Sigmoid colon (tissue), 7 donors: ENCODE data around the gene SMCO3. TPM values are rescaled to one million over a fixed set of nuclear protein-coding genes. Genes with fewer than 3 reads are reported as not detected.
A peak's percentile ranks its signal among the peaks of the same experiment; 100 is the strongest.

ENCODE experiments used
- DNase-seq: peaks from one replicate; pipeline ENCODE4 v3.0.0-alpha.2; 2019
- H3K27ac ChIP-seq, 4 donors: fragments of 200-600 bp; sonication (generic); one replicate each; pipeline ENCODE4 v1.5.1; 2016 to 2019; ENCODE audit warnings: mild to moderate bottlenecking in 1 of 4
- H3K27me3 ChIP-seq, 3 donors: fragments of 200-600 bp; sonication (generic); one replicate each; pipeline ENCODE4 v1.5.1; 2019; ENCODE audit warnings: mild to moderate bottlenecking in 1 of 3
- H3K36me3 ChIP-seq, 4 donors: fragments of 200-600 bp; sonication (generic); one replicate each; pipeline ENCODE4 v1.5.1; 2016 to 2019
- H3K4me1 ChIP-seq, 4 donors: fragments of 200-600 bp; sonication (generic); one replicate each; pipeline ENCODE4 v1.5.1; 2017 to 2019
- H3K4me3 ChIP-seq, 4 donors: fragments of 200-600 bp; sonication (generic); one replicate each; pipeline ENCODE4 v1.5.1; 2017 to 2019; ENCODE audit warnings: mild to moderate bottlenecking in 2 of 4, moderate library complexity in 1 of 4
- H3K9me3 ChIP-seq, 4 donors: fragments of 200-600 bp in 3 of 4; sonication (generic) in 3 of 4; one replicate each; pipeline versions ENCODE4 v1.5.1 to v1.6.1; 2013 to 2019
- EP300 ChIP-seq, 4 donors: sonication (generic); formaldehyde crosslinking; IDR thresholded peaks; one replicate each; pipeline ENCODE4 v1.6.1; 2017; ENCODE audit warnings: antibody characterized with exemption in 4 of 4
- POLR2A ChIP-seq, 2 donors: fragments of 450-650 bp; IDR thresholded peaks; one replicate each; pipeline ENCODE4 v1.6.1; 2016; ENCODE audit warnings: antibody characterized with exemption in 2 of 2, mild to moderate bottlenecking in 2 of 2, moderate library complexity in 2 of 2
- POLR2AphosphoS5 ChIP-seq, 4 donors: sonication (generic); formaldehyde crosslinking; IDR thresholded peaks; one replicate each; pipeline ENCODE4 v1.6.1; 2017; ENCODE audit warnings: antibody characterized with exemption in 4 of 4
- WGBS, 2 donors: extraction: QIAGEN DNeasy Blood & Tissue Kit; methylation state at CpG; one replicate each; pipeline ENCODE4 v1.1.7; 2013; 5-methylcytosine and 5-hydroxymethylcytosine counted together
- intact Hi-C: fragments of 100-400 bp; cut with DNase I; formaldehyde crosslinking; loops from one replicate; pipeline ENCODE4 v1.15.1; 2023
- polyA plus RNA-seq, 3 donors: library from polyadenylated mRNA; stranded (reverse); fragments of 200-250 nt; gene quantifications; one replicate each; pipeline ENCODE4 v1.2.3, GENCODE V29; 2013
- total RNA-seq, 4 donors: library from RNA; depleted of rRNA; stranded (reverse); fragments of >200 nt; gene quantifications; one replicate each; pipeline ENCODE4 v1.1.0, GENCODE V29; 2016
- TF ChIP-seq, protein P1 (sequence below), 4 experiments: fragments of 450-650 bp in 3 of 4; fragments of 200-600 bp in 1 of 4; IDR thresholded peaks; one replicate each; pipeline ENCODE4 v1.5.1; 2016 to 2019; ENCODE audit warnings: antibody characterized with exemption in 4 of 4, mild to moderate bottlenecking in 3 of 4, moderate library complexity in 2 of 4
- donor health status: healthy with polysubstance abuse.
- donor health status: Bipolar disorder and iron deficiency.
- donor health status: healthy.

The SMCO3 gene
- total RNA-seq, result 1 to 10 TPM in 1 of 4 donors, under 1 TPM in 2, not detected in 1; 0.16 to 1.1 (median 0.55) TPM
- polyA plus RNA-seq, result under 1 TPM in 1 of 3 donors, not detected in 2; 0.09 TPM

DNA sequence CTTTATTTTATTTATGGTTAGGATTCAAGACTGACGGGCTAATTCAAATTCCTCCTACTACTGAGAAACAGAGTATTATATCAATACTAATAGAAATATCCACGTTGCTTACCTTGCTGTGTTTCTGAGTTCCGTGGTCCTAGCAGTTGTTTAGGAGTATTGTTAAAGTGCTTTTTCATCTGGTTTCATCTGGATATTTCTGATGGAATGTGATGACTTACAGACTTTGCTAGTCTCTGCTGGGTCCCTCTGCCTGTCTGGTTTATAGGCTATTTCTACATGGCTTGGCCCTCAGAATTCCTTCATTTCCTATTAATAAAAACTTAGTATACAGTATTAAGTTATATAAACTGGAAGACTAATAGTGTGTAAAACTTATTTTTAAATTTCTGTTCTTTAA is at the start of gene SMCO3:
TSS of gene SMCO3 (minus strand) at position 169 of the 400 bp plus-strand sequence. CDS start 7,502 bp downstream, outside the sequence.
- peak within 1 kb of the TSS in 1 of 4 donors; percentile 8 for H3K4me3 ChIP-seq
- WGBS, 2 donors, result 79 to 85% methylated on average over 3 of the region's 3 CpGs
- no peaks in the 10 kb centered on the region for H3K4me1 ChIP-seq
- no peaks in the 10 kb centered on the region for H3K27me3 ChIP-seq
- DNase-seq, result no peak
- H3K36me3 ChIP-seq, result no peaks in the 10 kb centered on the region
- no peak within 1 kb of the TSS for H3K27ac ChIP-seq
- no peaks in the 10 kb centered on the region for H3K9me3 ChIP-seq
- intact Hi-C loops, result no loop called here
- TF ChIP-seq POLR2AphosphoS5 (IDR thresholded peaks at IDR 0.05), result no peak
- TF ChIP-seq POLR2A (IDR thresholded peaks at IDR 0.05), result no peak
- TF ChIP-seq, protein P1, sequence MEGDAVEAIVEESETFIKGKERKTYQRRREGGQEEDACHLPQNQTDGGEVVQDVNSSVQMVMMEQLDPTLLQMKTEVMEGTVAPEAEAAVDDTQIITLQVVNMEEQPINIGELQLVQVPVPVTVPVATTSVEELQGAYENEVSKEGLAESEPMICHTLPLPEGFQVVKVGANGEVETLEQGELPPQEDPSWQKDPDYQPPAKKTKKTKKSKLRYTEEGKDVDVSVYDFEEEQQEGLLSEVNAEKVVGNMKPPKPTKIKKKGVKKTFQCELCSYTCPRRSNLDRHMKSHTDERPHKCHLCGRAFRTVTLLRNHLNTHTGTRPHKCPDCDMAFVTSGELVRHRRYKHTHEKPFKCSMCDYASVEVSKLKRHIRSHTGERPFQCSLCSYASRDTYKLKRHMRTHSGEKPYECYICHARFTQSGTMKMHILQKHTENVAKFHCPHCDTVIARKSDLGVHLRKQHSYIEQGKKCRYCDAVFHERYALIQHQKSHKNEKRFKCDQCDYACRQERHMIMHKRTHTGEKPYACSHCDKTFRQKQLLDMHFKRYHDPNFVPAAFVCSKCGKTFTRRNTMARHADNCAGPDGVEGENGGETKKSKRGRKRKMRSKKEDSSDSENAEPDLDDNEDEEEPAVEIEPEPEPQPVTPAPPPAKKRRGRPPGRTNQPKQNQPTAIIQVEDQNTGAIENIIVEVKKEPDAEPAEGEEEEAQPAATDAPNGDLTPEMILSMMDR (IDR thresholded peaks at IDR 0.05), result no peak
- TF ChIP-seq EP300 (IDR thresholded peaks at IDR 0.05), result no peak

DNA sequence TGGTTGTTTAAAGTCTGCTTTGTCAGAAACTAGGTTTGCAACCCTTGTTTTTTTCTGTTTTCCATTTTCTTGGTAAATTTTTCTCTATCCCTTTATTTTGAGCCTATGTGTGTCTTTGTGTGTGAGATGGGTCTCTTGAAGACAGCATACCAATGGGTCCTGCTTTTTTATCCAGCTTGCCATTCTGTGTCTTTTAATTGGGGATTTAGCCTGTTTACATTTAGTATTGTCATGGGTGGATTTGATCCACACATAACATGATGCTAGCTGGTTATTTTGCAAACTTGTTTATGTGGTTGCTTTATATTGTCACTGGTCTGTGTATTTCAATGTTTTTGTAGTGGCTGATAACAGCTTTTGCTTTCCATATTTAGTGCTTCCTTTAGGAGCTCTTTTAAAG is 46.5 kb upstream of the SMCO3 start:
- TF ChIP-seq EP300 (IDR thresholded peaks at IDR 0.05), result no peak
- TF ChIP-seq POLR2AphosphoS5 (IDR thresholded peaks at IDR 0.05), result no peak
- TF ChIP-seq POLR2A (IDR thresholded peaks at IDR 0.05), result no peak
- TF ChIP-seq, protein P1 (IDR thresholded peaks at IDR 0.05), result no peak
- Histone ChIP-seq H3K4me1 (no peaks in the 10 kb centered on the region), H3K36me3 (no peaks in the 10 kb centered on the region), H3K4me3 (no peak overlapping the region), H3K27me3 (no peaks in the 10 kb centered on the region), H3K9me3 (peaks cover 0 to 6% (median 4%) of the 10 kb centered on the region in 4 donors), H3K27ac (no peak overlapping the region)
- no peak for DNase-seq
- intact Hi-C loops, result no loop called here

DNA sequence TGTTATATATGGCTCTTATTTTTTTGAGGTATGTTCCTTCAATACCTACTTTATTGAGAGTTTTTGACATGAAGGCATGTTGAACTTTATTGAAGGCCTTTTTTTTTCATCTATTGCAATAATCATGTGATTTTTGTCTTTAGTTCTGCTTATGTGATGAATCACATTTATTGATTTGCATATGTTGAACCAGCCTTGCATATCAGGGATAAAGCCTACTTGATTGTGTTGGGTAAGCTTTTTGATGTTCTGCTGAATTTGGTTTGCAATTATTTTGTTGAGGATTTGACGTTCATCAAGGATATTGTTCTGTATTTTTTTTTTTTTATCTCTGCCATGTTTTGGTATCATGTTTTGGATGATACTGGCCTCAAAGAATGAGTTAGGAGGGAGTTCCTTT is 44.5 kb upstream of the SMCO3 start:
- Histone ChIP-seq H3K9me3 (peaks cover 0 to 6% (median 4%) of the 10 kb centered on the region in 4 donors), H3K4me1 (peaks cover 0 to 9% (median 0%) of the 10 kb centered on the region in 4 donors), H3K27me3 (no peaks in the 10 kb centered on the region), H3K4me3 (no peak overlapping the region), H3K36me3 (no peaks in the 10 kb centered on the region), H3K27ac (no peak overlapping the region)
- DNase-seq, result no peak
- intact Hi-C loops, result no loop called here
- WGBS, 2 donors, result 86 to 90% methylated on average over 1 of the region's 1 CpG
- TF ChIP-seq EP300 (IDR thresholded peaks at IDR 0.05) (no peak), POLR2A (IDR thresholded peaks at IDR 0.05) (no peak), POLR2AphosphoS5 (IDR thresholded peaks at IDR 0.05) (no peak)
- TF ChIP-seq, protein P1 (IDR thresholded peaks at IDR 0.05), result no peak

DNA sequence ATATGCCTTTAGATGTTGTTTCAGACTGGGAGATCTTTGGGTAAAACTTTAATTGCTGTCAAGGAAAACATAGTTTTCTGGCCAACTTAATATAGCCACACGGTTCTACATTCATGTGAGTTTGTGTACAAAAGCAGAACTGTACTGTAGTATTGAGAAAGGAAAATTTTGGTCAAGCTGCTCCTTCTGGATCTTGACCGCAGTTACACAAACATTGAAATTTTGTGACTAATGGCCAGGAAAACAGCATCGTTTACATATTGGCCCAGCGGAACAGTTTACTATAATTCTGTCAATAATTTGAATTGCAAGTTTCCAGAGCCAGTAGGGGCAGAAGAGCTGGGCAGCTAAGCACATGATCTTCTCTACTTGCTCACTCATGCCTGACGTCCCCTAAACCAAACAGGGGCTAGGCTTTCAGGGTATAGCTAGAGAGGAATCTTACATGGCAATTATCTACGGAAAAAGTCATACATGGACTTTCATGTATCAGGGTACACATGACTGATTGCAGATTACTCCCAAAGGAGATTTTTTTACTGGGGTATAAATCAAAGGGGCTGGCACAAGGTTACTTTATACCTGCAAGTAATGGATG is 40.7 kb upstream of the SMCO3 start:
- Histone ChIP-seq H3K4me1 (peaks cover 0 to 9% (median 0%) of the 10 kb centered on the region in 4 donors), H3K36me3 (no peaks in the 10 kb centered on the region), H3K27me3 (no peaks in the 10 kb centered on the region), H3K27ac (peak overlapping the region in 1 of 4 donors; percentile 15), H3K4me3 (no peak overlapping the region), H3K9me3 (peaks cover 0 to 2% (median 0%) of the 10 kb centered on the region in 4 donors)
- no peak for DNase-seq
- no peak for TF ChIP-seq EP300 (IDR thresholded peaks at IDR 0.05)
- TF ChIP-seq, protein P1 (IDR thresholded peaks at IDR 0.05), result no peak
- TF ChIP-seq POLR2AphosphoS5 (IDR thresholded peaks at IDR 0.05), result no peak
- no peak for TF ChIP-seq POLR2A (IDR thresholded peaks at IDR 0.05)
- WGBS, 2 donors, result 66 to 68% methylated on average over 6 of the region's 6 CpGs
- intact Hi-C loops, result no loop called here
